HUDEP-2 (cell line): ENCODE results near the gene VSIR.
A peak's percentile ranks its signal among the peaks of the same experiment; 100 is the strongest.

ENCODE experiments used
- DNase-seq, 76 experiments: peaks; one replicate each; lab custom pipeline; 2025; ENCODE audit not compliant: unreplicated experiment in 76 of 76; lab: John Stamatoyannopoulos, UW

The VSIR gene

GRCh38 chr10:71703577-71703976 is 69.7 kb downstream of the VSIR start:
- no peak for DNase-seq

- no peak for DNase-seq
These were observed 71.7 kb downstream of the VSIR start for GRCh38 chr10:71701496-71702132.

GRCh38 chr10:71700731-71701368 is 72.5 kb downstream of the VSIR start:
- DNase-seq: no peak

- peak in 1 of 76 experiments; percentile 7 for DNase-seq
These were observed 74.6 kb downstream of the VSIR start for GRCh38 chr10:71698737-71699136.

GRCh38 chr10:71697938-71698709 is 75.2 kb downstream of the VSIR start:
- peak in 7 of 76 experiments; percentile 7 to 21 (median 13) for DNase-seq
